IMR-90 (cell line): Measurements from ENCODE around the gene MTUS2. TPM values are rescaled to one million over a fixed set of nuclear protein-coding genes. Genes with fewer than 3 reads are reported as not detected.

Experiments used
- ATAC-seq: fragments of 200-7000 bp; cut with Tn5 transposase; 2 replicates; pipeline ENCODE4 v1.9.1; 2020; ENCODE audit warnings: low read depth, mild to moderate bottlenecking, moderate library complexity
- BruUV-seq: library from RNA; stranded (reverse); fragments of 400-500 nt; replicated peaks from 2 replicates; lab custom pipeline; 2021; lab: Mats Ljungman, UMichigan
- CTCF ChIA-PET: fragments of 300-600 bp; formaldehyde crosslinking; extraction: SDS; loops from one replicate; lab custom pipeline; 2021; ENCODE audit warnings: antibody characterized with exemption; lab: Yijun Ruan, JAX
- POLR2A ChIA-PET: fragments of 300-600 bp; sonication (Branson Sonifier 250); formaldehyde crosslinking; loops from one replicate; lab custom pipeline; 2022; ENCODE audit warnings: antibody characterized with exemption; ENCODE audit not compliant: unreplicated experiment; lab: Charles Lee
- DNase-seq: peaks from one replicate; pipeline ENCODE4 v3.0.0; 2013
- H2AFZ ChIP-seq: replicated peaks from 2 replicates; pipeline ENCODE3; 2013; ENCODE audit warnings: low read length, mild to moderate bottlenecking; ENCODE audit not compliant: poor library complexity
- H2AK5ac ChIP-seq: 2 replicates; pipeline ENCODE4 v1.6.1; 2013; ENCODE audit warnings: low read depth, low read length, inconsistent platforms
- H2AK9ac ChIP-seq: replicated peaks from 2 replicates; pipeline ENCODE3; 2013; ENCODE audit warnings: mild to moderate bottlenecking, low read depth, low read length, moderate library complexity; ENCODE audit not compliant: poor library complexity
- H2BK120ac ChIP-seq: 2 replicates; pipeline ENCODE4 v1.6.1; 2013; ENCODE audit warnings: low read depth, low read length, inconsistent platforms
- H2BK15ac ChIP-seq: 3 replicates; pipeline ENCODE4 v1.6.1; 2013; ENCODE audit warnings: low read depth, low read length, inconsistent platforms
- H2BK20ac ChIP-seq: 2 replicates; pipeline ENCODE4 v1.6.1; 2013; ENCODE audit warnings: low read depth, mild to moderate bottlenecking, inconsistent platforms, low read length, moderate library complexity
- H2BK5ac ChIP-seq: 2 replicates; pipeline ENCODE4 v1.6.1; 2013; ENCODE audit warnings: mild to moderate bottlenecking, low read depth, low read length, inconsistent platforms; ENCODE audit not compliant: poor library complexity, severe bottlenecking
- H3K14ac ChIP-seq: replicated peaks from 2 replicates; pipeline ENCODE4 v1.6.1; 2013; ENCODE audit warnings: low read depth, low read length, inconsistent platforms
- H3K18ac ChIP-seq: 2 replicates; pipeline ENCODE4 v1.6.1; 2013; ENCODE audit warnings: low read depth, low read length, control low read depth
- H3K23ac ChIP-seq: 2 replicates; pipeline ENCODE4 v1.6.1; 2013; ENCODE audit warnings: low read depth, low read length, inconsistent platforms
- H3K27ac ChIP-seq: 2 replicates; pipeline ENCODE4 v1.5.1; 2013; ENCODE audit warnings: mild to moderate bottlenecking, control low read depth, low read length; ENCODE audit not compliant: insufficient read depth
- H3K27me3 ChIP-seq: 2 replicates; pipeline ENCODE4 v1.6.1; 2013; ENCODE audit warnings: low read length; ENCODE audit not compliant: control insufficient read depth, insufficient read depth
- H3K36me3 ChIP-seq: 2 replicates; pipeline ENCODE4 v1.6.1; 2013; ENCODE audit warnings: low read length, mixed read lengths; ENCODE audit not compliant: control insufficient read depth, insufficient read depth
- H3K4ac ChIP-seq: 2 replicates; pipeline ENCODE4 v1.6.1; 2013; ENCODE audit warnings: low read depth, low read length, inconsistent platforms
- H3K4me1 ChIP-seq: 2 replicates; pipeline ENCODE4 v1.6.1; 2013; ENCODE audit warnings: low read length, mixed read lengths; ENCODE audit not compliant: control insufficient read depth, insufficient read depth
- H3K4me2 ChIP-seq: 2 replicates; pipeline ENCODE4 v1.6.1; 2013; ENCODE audit warnings: low read depth, mild to moderate bottlenecking, control low read depth, low read length, moderate library complexity
- H3K4me3 ChIP-seq: 2 replicates; pipeline ENCODE4 v1.5.1; 2013; ENCODE audit warnings: low read depth, mild to moderate bottlenecking, control low read depth, low read length, moderate library complexity; ENCODE audit not compliant: insufficient read depth
- H3K56ac ChIP-seq: 2 replicates; pipeline ENCODE4 v1.6.1; 2013; ENCODE audit warnings: low read length, inconsistent platforms; ENCODE audit not compliant: insufficient read depth; ENCODE audit errors: extremely low read depth
- H3K79me1 ChIP-seq, 2 experiments: 2 replicates each; pipeline ENCODE4 v1.6.1; 2013; ENCODE audit warnings: low read length in 2 of 2, inconsistent platforms in 1 of 2, low read depth in 1 of 2
- H3K9ac ChIP-seq: 2 replicates; pipeline ENCODE4 v1.6.1; 2013; ENCODE audit warnings: low read depth, low read length, control low read depth
- H3K9me1 ChIP-seq: 2 replicates; pipeline ENCODE4 v1.6.1; 2013; ENCODE audit warnings: low read length, inconsistent platforms; ENCODE audit not compliant: insufficient read depth
- H3K9me3 ChIP-seq: 2 replicates; pipeline ENCODE4 v1.6.1; 2013; ENCODE audit warnings: low read length; ENCODE audit not compliant: control insufficient read depth, insufficient read depth
- H4K20me1 ChIP-seq: 2 replicates; pipeline ENCODE4 v1.6.1; 2013; ENCODE audit warnings: low read length, inconsistent platforms; ENCODE audit not compliant: insufficient read depth
- H4K5ac ChIP-seq: 2 replicates; pipeline ENCODE4 v1.6.1; 2013; ENCODE audit warnings: mild to moderate bottlenecking, low read depth, low read length, control low read depth
- H4K8ac ChIP-seq, 2 experiments: 2 replicates each; pipeline ENCODE4 v1.6.1; 2013; ENCODE audit warnings: low read depth in 2 of 2, low read length in 2 of 2, control low read depth in 1 of 2, inconsistent platforms in 1 of 2
- H4K91ac ChIP-seq: 2 replicates; pipeline ENCODE4 v1.6.1; 2013; ENCODE audit warnings: low read depth, low read length, inconsistent platforms; ENCODE audit not compliant: insufficient read depth
- MAFK ChIP-seq: IDR thresholded peaks from 2 replicates; pipeline ENCODE4 v1.6.1; 2012; ENCODE audit warnings: low read depth, low read length, improper control_type of control experiment
- NFE2L2 ChIP-seq: fragments of 150-350 bp; IDR thresholded peaks from 2 replicates; pipeline ENCODE4 v1.6.1; 2016; ENCODE audit warnings: low read depth, mild to moderate bottlenecking, low read length
- RAD21 ChIP-seq: IDR thresholded peaks from 2 replicates; pipeline ENCODE4 v1.6.1; 2012; ENCODE audit warnings: low read length, improper control_type of control experiment
- RFX5 ChIP-seq: IDR thresholded peaks from 2 replicates; pipeline ENCODE4 v1.8.0; 2012; ENCODE audit warnings: low read depth, mild to moderate bottlenecking, low read length, moderate library complexity
- WGBS, 2 experiments: methylation state at CpG; one replicate each; pipeline versions ENCODE4 v1.1.5 to v1.1.7; 2013; ENCODE audit warnings: missing lambda C conversion rate in 2 of 2; ENCODE audit not compliant: insufficient read length in 1 of 2; ENCODE audit errors: extremely low coverage in 2 of 2; 5-methylcytosine and 5-hydroxymethylcytosine counted together
- dilution Hi-C: fragments of 300-500 bp; cut with HindIII; formaldehyde crosslinking; loops from one replicate; pipeline ENCODE4 v1.14.3; 2018; ENCODE audit warnings: low sequenced_read_pairs; ENCODE audit not compliant: unreplicated experiment
- in situ Hi-C: fragments of 300-500 bp; cut with MboI; formaldehyde crosslinking; loops from 3 replicates; pipeline ENCODE4 v1.14.3; 2019; ENCODE audit warnings: low sequenced_read_pairs, inconsistent platforms, mixed read lengths
- intact Hi-C: fragments of 100-400 bp; cut with micrococcal nuclease; formaldehyde crosslinking; loops from 2 replicates; pipeline ENCODE4 v1.10.0; 2022
- polyA plus RNA-seq, 3 experiments: library from polyadenylated mRNA; depleted of rRNA; stranded (reverse); fragments of >200 nt; gene quantifications; 2 replicates each; pipeline ENCODE4 v1.2.3, GENCODE V29; 2012; ENCODE audit warnings: low replicate concordance in 1 of 3
- total RNA-seq: library from RNA; depleted of rRNA; stranded (reverse); fragments of >200 nt; gene quantifications from 2 replicates; pipeline ENCODE4 v1.2.3, GENCODE V29; 2012
- TF ChIP-seq, protein P1 (sequence below): fragments of 150-350 bp; IDR thresholded peaks from 2 replicates; pipeline ENCODE4 v1.6.1; 2016; ENCODE audit warnings: low read depth, mild to moderate bottlenecking, low read length, moderate library complexity, borderline replicate concordance

The MTUS2 gene
- total and polyA plus RNA-seq, 2 of the 4 experiments (the other 2 are of a cell fraction): under 0.01 to 0.02 TPM

GRCh38 chr13:28955264-28955966 is 135.3 kb downstream of the MTUS2 start:
- no peak overlapping the region for H3K27ac ChIP-seq
- H3K14ac ChIP-seq: no peak overlapping the region
- H3K4me1 ChIP-seq: no peaks in the 10 kb centered on the region
- POLR2A ChIA-PET: no interaction called here
- CTCF ChIA-PET: no interaction called here
- no TSS peak for BruUV-seq
- no peak for TF ChIP-seq RAD21
- no peak for TF ChIP-seq MAFK
- TF ChIP-seq, protein P1, sequence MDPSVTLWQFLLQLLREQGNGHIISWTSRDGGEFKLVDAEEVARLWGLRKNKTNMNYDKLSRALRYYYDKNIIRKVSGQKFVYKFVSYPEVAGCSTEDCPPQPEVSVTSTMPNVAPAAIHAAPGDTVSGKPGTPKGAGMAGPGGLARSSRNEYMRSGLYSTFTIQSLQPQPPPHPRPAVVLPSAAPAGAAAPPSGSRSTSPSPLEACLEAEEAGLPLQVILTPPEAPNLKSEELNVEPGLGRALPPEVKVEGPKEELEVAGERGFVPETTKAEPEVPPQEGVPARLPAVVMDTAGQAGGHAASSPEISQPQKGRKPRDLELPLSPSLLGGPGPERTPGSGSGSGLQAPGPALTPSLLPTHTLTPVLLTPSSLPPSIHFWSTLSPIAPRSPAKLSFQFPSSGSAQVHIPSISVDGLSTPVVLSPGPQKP: no peak
- TF ChIP-seq RFX5: no peak
- no peak for TF ChIP-seq NFE2L2
- no peaks in the 10 kb centered on the region for H3K79me1 ChIP-seq
- H2BK120ac ChIP-seq: no peak overlapping the region
- in situ Hi-C loops: no loop called here
- no peak overlapping the region for H3K9ac ChIP-seq
- H3K9me3 ChIP-seq: peaks cover 17% of the 10 kb centered on the region; the same call in 1 of the 2 replicates
- H4K20me1 ChIP-seq: no peaks in the 10 kb centered on the region
- H3K23ac ChIP-seq: no peak overlapping the region
- no peak overlapping the region for H2BK5ac ChIP-seq
- H4K8ac ChIP-seq: no peak overlapping the region
- no peaks in the 10 kb centered on the region for H3K9me1 ChIP-seq
- intact Hi-C loops: no loop called here
- no CpG with 5 or more reads among the region's 2 CpGs for WGBS, 2 experiments
- no peak overlapping the region for H3K56ac ChIP-seq
- no peak for ATAC-seq
- H3K4me2 ChIP-seq: no peak overlapping the region
- H3K27me3 ChIP-seq: no peaks in the 10 kb centered on the region
- no peak overlapping the region for H3K4ac ChIP-seq
- no peaks in the 10 kb centered on the region for H3K36me3 ChIP-seq
- dilution Hi-C loops: no loop called here
- H2BK15ac ChIP-seq: no peak overlapping the region
- DNase-seq: no peak
- no peak overlapping the region for H2BK20ac ChIP-seq
- H2AFZ ChIP-seq: no peak overlapping the region
- H3K4me3 ChIP-seq: no peak overlapping the region
- H2AK9ac ChIP-seq: no peak overlapping the region
- H2AK5ac ChIP-seq: no peak overlapping the region
- H4K5ac ChIP-seq: no peak overlapping the region
- no peak overlapping the region for H3K18ac ChIP-seq
- H4K91ac ChIP-seq: no peak overlapping the region
